Stimulated activated CD4-positive, alpha-beta T cell treated with anti-CD3 and anti-CD28 coated beads, Interleukin-2, amount 100 ng/mL, for 4 hours (primary cell): ENCODE results near the gene EPB41L2.

Source experiments
- DNase-seq: peaks from one replicate; pipeline ENCODE4 v3.0.0-alpha.2; 2020; ENCODE audit warnings: low read depth

EPB41L2 gene

GRCh38 chr6:130794738-130795137 is 268.3 kb downstream of the EPB41L2 start:
- no peak for DNase-seq

- no peak for DNase-seq
Measured at GRCh38 chr6:130794010-130794697, 268.9 kb downstream of the EPB41L2 start.
